Transverse colon (tissue), 4 donors: ENCODE data around the gene FCN3. TPM values are rescaled to one million over a fixed set of nuclear protein-coding genes. Genes with fewer than 3 reads are reported as not detected.
A peak's percentile ranks its signal among the peaks of the same experiment; 100 is the strongest.

Experiments used
- DNase-seq: peaks from one replicate; pipeline ENCODE4 v3.0.0-alpha.2; 2019
- H3K27ac ChIP-seq, 4 donors: fragments of 200-600 bp; sonication (generic); 2 replicates each; pipeline ENCODE4 v1.5.1; 2016 to 2018; ENCODE audit warnings: inconsistent platforms in 4 of 4
- H3K27me3 ChIP-seq: fragments of 200-600 bp; sonication (generic); 2 replicates; pipeline ENCODE4 v1.5.1; 2017; ENCODE audit warnings: inconsistent platforms
- H3K36me3 ChIP-seq, 4 donors: fragments of 200-600 bp; sonication (generic); 2 replicates each; pipeline ENCODE4 v1.5.1; 2017 to 2019; ENCODE audit warnings: inconsistent platforms in 4 of 4
- H3K4me1 ChIP-seq, 4 donors: fragments of 200-600 bp; sonication (generic); 2 replicates each; pipeline ENCODE4 v1.5.1; 2017 to 2020; ENCODE audit warnings: inconsistent platforms in 4 of 4
- H3K4me3 ChIP-seq, 4 donors: fragments of 200-600 bp; sonication (generic); 1 replicate in 1 of 4; 2 replicates in 3 of 4; pipeline versions ENCODE4 v1.5.1 to v1.6.1; 2017 to 2019; ENCODE audit warnings: inconsistent platforms in 4 of 4
- H3K9me3 ChIP-seq, 2 donors: fragments of 200-600 bp; sonication (generic); 2 replicates each; pipeline ENCODE4 v1.5.1; 2017 to 2019; ENCODE audit warnings: inconsistent platforms in 2 of 2
- EP300 ChIP-seq: sonication (generic); formaldehyde crosslinking; IDR thresholded peaks from one replicate; pipeline ENCODE4 v1.6.1; 2017; ENCODE audit warnings: antibody characterized with exemption, low read depth
- POLR2A ChIP-seq: fragments of 450-650 bp; IDR thresholded peaks from one replicate; pipeline ENCODE4 v1.6.1; 2016; ENCODE audit warnings: antibody characterized with exemption, mild to moderate bottlenecking, moderate library complexity
- POLR2AphosphoS5 ChIP-seq, 3 donors: sonication (generic); formaldehyde crosslinking; IDR thresholded peaks; one replicate each; pipeline ENCODE4 v1.6.1; 2016; ENCODE audit warnings: antibody characterized with exemption in 3 of 3
- WGBS, 2 donors: methylation state at CpG; one replicate each; pipeline ENCODE4 v1.1.5; 2018; ENCODE audit warnings: low coverage in 1 of 2; 5-methylcytosine and 5-hydroxymethylcytosine counted together
- in situ Hi-C, 4 donors: fragments of 200-750 bp; cut with MboI; loops; one replicate each; pipeline versions ENCODE4 v1.15.0 to v1.15.1; 2017; ENCODE audit warnings: low sequenced_read_pairs in 3 of 4, low pct_ligation_motif_present in 1 of 4, low pct_unique_long_range_greater_than_20kb in 1 of 4
- intact Hi-C: fragments of 100-400 bp; cut with DNase I; formaldehyde crosslinking; loops from one replicate; pipeline ENCODE4 v1.15.1; 2023; ENCODE audit warnings: low total_unique reads
- total RNA-seq, 4 donors: library from RNA; depleted of rRNA; stranded (reverse); fragments of >200 nt; gene quantifications; one replicate each; pipeline ENCODE4 v1.1.0, GENCODE V29; 2016
- TF ChIP-seq, protein P1 (sequence below), 5 experiments: fragments of 200-600 bp in 3 of 5; fragments of 450-650 bp in 2 of 5; sonication (generic) in 3 of 5; IDR thresholded peaks; 1 replicate in 2 of 5; 2 replicates in 3 of 5; pipeline ENCODE4 v1.5.1; 2016 to 2017; ENCODE audit warnings: antibody characterized with exemption in 5 of 5, inconsistent platforms in 3 of 5, mild to moderate bottlenecking in 2 of 5, moderate library complexity in 1 of 5

FCN3 gene
- total RNA-seq, 4 donors from 2014 or later = 1.2 to 1.9 TPM; not detected in 2

DNA sequence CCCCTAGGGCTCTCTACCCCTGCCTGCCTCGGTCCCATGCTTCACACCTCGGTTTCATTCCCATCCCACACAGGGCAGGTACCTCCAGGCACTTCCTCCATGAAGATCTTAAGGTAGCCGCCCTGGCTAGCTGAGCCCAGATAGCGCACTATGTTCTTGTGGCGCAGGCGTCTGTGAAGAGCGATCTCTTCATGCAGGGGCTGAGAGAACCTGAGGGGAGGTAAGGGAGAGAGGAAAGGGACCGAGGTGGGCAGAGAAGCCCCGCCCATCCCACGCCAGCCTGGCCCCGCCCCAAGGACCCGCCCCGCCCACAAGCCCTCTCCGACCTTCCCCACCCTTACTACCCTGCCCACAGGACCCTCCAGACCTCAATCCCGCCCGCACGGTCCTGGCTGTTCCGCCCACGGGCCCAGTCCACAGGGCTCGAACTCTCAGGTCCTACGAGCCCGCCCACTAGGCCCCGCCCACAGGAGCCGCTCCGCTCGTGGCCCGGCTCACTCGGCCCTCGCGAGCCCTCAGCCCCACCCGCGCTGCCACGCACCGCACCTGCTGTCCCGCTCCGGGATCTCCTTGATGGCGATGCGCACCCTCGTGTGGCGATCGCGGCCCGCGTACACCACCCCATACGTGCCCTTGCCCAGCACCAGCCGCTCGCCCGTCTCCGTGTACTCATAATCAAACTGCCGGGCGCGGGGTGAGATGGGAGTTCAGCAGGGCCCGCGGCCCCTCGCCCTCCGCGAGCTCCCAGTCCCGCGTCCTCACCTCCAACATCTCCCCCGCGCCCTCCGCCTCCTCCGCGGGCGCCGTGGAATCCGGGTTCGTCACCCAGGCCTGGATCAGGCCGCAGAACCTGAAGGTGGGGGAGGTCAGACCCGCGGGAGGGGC, 14.2 kb downstream of the FCN3 start:
- Histone ChIP-seq H3K27me3 (no peaks in the 10 kb centered on the region), H3K9me3 (no peaks in the 10 kb centered on the region), H3K36me3 (no peaks in the 10 kb centered on the region), H3K4me3 (peak overlapping the region in 3 of 4 donors; percentile 1 to 34 (median 32)), H3K27ac (no peak overlapping the region), H3K4me1 (peaks cover 16 to 38% (median 33%) of the 10 kb centered on the region in 4 donors)
- in situ Hi-C loops (no loop called here), intact Hi-C loops (no loop called here)
- TF ChIP-seq POLR2A (no peak), POLR2AphosphoS5 (IDR thresholded peaks at IDR 0.05) (no peak), EP300 (no peak)
- TF ChIP-seq, protein P1, sequence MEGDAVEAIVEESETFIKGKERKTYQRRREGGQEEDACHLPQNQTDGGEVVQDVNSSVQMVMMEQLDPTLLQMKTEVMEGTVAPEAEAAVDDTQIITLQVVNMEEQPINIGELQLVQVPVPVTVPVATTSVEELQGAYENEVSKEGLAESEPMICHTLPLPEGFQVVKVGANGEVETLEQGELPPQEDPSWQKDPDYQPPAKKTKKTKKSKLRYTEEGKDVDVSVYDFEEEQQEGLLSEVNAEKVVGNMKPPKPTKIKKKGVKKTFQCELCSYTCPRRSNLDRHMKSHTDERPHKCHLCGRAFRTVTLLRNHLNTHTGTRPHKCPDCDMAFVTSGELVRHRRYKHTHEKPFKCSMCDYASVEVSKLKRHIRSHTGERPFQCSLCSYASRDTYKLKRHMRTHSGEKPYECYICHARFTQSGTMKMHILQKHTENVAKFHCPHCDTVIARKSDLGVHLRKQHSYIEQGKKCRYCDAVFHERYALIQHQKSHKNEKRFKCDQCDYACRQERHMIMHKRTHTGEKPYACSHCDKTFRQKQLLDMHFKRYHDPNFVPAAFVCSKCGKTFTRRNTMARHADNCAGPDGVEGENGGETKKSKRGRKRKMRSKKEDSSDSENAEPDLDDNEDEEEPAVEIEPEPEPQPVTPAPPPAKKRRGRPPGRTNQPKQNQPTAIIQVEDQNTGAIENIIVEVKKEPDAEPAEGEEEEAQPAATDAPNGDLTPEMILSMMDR (IDR thresholded peaks at IDR 0.05) = no peak
- DNase-seq = peak; percentile 52
- 30 to 59% methylated on average over 2 to 53 of the region's 71 CpGs for WGBS, 2 donors

DNA sequence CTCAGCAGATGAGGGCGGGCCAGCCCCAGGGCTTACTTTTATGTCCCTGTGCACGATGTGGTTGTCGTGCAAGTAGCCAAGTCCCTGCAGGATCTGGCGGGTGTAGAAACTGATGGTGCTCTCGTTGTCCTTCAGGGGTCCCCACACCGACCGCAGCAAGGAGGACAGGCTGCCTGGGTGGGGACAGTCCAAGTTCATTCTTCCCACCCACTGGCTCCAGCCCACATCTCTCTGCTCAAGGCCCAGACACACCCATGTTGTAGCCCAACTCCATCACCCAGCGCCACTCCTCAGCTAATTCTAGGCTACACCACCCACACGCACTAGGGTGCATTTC, 14.8 kb downstream of the FCN3 start:
- Histone ChIP-seq H3K27ac (no peak overlapping the region), H3K4me3 (peak overlapping the region in 2 of 4 donors; percentile 32 to 34), H3K27me3 (no peaks in the 10 kb centered on the region), H3K9me3 (no peaks in the 10 kb centered on the region), H3K36me3 (no peaks in the 10 kb centered on the region), H3K4me1 (peaks cover 12 to 32% (median 27%) of the 10 kb centered on the region in 4 donors)
- 65 to 80% methylated on average over 1 to 9 of the region's 9 CpGs for WGBS, 2 donors
- intact Hi-C loops (no loop called here), in situ Hi-C loops (no loop called here)
- DNase-seq = no peak
- TF ChIP-seq, protein P1 (IDR thresholded peaks at IDR 0.05) = no peak
- TF ChIP-seq POLR2A (no peak), POLR2AphosphoS5 (IDR thresholded peaks at IDR 0.05) (no peak), EP300 (no peak)

DNA sequence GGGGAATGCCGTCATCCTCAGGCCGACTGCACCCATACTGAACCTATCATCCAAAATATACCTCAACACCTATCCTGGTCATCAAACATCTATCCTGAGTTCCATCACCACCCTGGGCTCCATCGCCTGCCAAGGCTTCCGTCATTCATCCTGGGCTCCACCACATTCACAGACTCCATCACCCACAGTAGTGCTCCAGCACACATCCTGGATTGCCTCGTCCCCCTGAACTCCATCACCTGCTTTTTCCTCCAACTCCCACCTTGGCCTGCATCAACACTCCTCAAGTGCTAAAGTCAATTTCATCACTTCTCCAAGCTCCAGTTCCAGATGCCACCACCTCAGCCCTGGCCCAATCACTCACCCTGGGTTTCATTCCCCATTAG, 15.7 kb downstream of the FCN3 start:
- in situ Hi-C loops = no loop called here
- 94 to 100% methylated on average over 2 to 5 of the region's 5 CpGs for WGBS, 2 donors
- H3K36me3 ChIP-seq = no peaks in the 10 kb centered on the region

More for the DNA sequence above, 15.7 kb downstream of the FCN3 start:
- Histone ChIP-seq H3K4me3 (no peak overlapping the region), H3K27me3 (no peaks in the 10 kb centered on the region), H3K4me1 (peaks cover 8 to 26% (median 24%) of the 10 kb centered on the region in 4 donors), H3K9me3 (no peaks in the 10 kb centered on the region), H3K27ac (no peak overlapping the region)
- TF ChIP-seq POLR2A = no peak
- TF ChIP-seq POLR2AphosphoS5 (IDR thresholded peaks at IDR 0.05) = no peak
- TF ChIP-seq, protein P1 (IDR thresholded peaks at IDR 0.05) = no peak
- no peak for TF ChIP-seq EP300
- no peak for DNase-seq
- intact Hi-C loops = no loop called here
